GM19455 (cell line): ENCODE results near the gene RCL1.
A peak's percentile ranks its signal among the peaks of the same experiment; 100 is the strongest.
"Not testable (repeated sequence)": the region's sequence is repeated elsewhere in the genome, so short reads cannot be mapped to it uniquely, and the experiment has no call there.

Experiments used
- ATAC-seq: cut with Tn5 transposase; IDR thresholded peaks from one replicate; pipeline ENCODE4 v1.9.1; 2021; ENCODE audit not compliant: unreplicated experiment

Gene RCL1

GRCh38 chr9:4792572-4793458, at the start of gene RCL1:
Gene RCL1, plus strand, starts transcription at chr9:4792944. Its CDS starts 148 bp downstream, at chr9:4793092.
- ATAC-seq = peak; percentile 96

GRCh38 chr9:4743131-4743875, 49.4 kb upstream of the RCL1 start:
- ATAC-seq = no peak

GRCh38 chr9:4746278-4747030, 46.3 kb upstream of the RCL1 start:
- ATAC-seq = no peak

GRCh38 chr9:4748612-4749011, 44.1 kb upstream of the RCL1 start:
- ATAC-seq = no peak

- ATAC-seq = no peak
Measured at GRCh38 chr9:4750023-4750673, 42.6 kb upstream of the RCL1 start.

GRCh38 chr9:4754530-4754929, 38.2 kb upstream of the RCL1 start:
- ATAC-seq = not testable (repeated sequence)

GRCh38 chr9:4755026-4755609, 37.6 kb upstream of the RCL1 start:
- ATAC-seq = no peak

- ATAC-seq = no peak
Measured at GRCh38 chr9:4756420-4756819, 36.3 kb upstream of the RCL1 start.

GRCh38 chr9:4760122-4760521, 32.6 kb upstream of the RCL1 start:
- no peak for ATAC-seq

GRCh38 chr9:4762108-4762885, 30.4 kb upstream of the RCL1 start:
- peak; percentile 67 for ATAC-seq

- peak; percentile 12 for ATAC-seq
Measured at GRCh38 chr9:4762886-4763541, 29.7 kb upstream of the RCL1 start.

- ATAC-seq = no peak
Measured at GRCh38 chr9:4764033-4764432, 28.7 kb upstream of the RCL1 start.

GRCh38 chr9:4768681-4769080, 24.1 kb upstream of the RCL1 start:
- no peak for ATAC-seq

GRCh38 chr9:4769321-4770080, 23.2 kb upstream of the RCL1 start:
- no peak for ATAC-seq

GRCh38 chr9:4771788-4772187, 21.0 kb upstream of the RCL1 start:
- ATAC-seq = no peak

- no peak for ATAC-seq
Measured at GRCh38 chr9:4774209-4774608, 18.5 kb upstream of the RCL1 start.

- ATAC-seq = not testable (repeated sequence)
Measured at GRCh38 chr9:4774958-4775357, 17.8 kb upstream of the RCL1 start.

GRCh38 chr9:4780651-4781050, 12.1 kb upstream of the RCL1 start:
- ATAC-seq = no peak
